ENCODE data around the gene TTC28.
A peak's percentile ranks its signal among the peaks of the same experiment; 100 is the strongest.

TTC28 gene

DNA sequence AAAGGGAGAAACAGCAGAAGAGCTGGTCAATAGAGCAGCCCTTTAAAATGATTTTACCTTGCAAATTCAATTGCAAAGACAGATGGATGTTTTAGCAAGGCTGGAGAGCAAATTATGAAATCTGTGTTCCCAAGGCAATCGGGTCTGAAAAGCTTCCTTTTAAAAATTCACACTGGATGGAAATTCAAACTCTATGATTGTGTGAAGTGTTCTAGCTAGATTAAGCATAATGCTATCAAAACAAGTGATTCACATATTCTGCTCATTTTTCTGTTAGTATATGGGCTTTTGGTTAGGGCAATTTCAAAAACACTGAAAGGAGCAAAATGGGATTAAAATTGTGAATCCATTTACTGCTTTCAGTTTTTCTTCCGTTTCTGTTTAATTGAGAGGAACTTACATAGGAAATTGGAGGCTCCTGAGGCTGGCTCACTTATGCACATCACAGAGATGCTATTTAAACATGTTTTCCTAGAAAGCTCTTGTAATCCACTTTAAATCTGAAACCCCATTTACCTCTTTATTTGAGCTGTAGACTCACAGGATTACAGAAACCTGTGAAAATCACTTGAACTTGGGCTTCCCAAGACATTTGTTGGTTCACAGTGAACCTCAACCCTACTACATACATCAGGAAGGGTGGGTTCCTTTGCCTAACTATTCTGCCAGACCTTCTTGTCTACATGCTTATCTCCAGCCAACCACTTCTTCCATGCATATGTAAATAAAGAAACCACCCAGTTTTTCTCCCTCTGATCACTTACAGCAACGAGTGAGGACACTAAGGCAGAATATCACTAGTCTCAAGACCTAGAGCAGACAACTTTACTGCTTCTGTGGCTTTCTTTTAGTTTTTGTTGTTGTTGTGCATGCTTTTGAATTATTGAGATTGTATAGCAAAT is 558.7 kb downstream of the TTC28 start:
- no peak for TF ChIP-seq CTCF (IDR thresholded peaks at IDR 0.05; ENCODE audit: extremely low read depth, missing control alignments)
- DNase-seq (ENCODE audit: low spot score), result no peak

- no peak for TF ChIP-seq CTCF (IDR thresholded peaks at IDR 0.05; ENCODE audit: extremely low read depth, missing control alignments)
- no peak for DNase-seq (ENCODE audit: low spot score)
Observed at GRCh38 chr22:28118957-28119631, 560.5 kb downstream of the TTC28 start.

DNA sequence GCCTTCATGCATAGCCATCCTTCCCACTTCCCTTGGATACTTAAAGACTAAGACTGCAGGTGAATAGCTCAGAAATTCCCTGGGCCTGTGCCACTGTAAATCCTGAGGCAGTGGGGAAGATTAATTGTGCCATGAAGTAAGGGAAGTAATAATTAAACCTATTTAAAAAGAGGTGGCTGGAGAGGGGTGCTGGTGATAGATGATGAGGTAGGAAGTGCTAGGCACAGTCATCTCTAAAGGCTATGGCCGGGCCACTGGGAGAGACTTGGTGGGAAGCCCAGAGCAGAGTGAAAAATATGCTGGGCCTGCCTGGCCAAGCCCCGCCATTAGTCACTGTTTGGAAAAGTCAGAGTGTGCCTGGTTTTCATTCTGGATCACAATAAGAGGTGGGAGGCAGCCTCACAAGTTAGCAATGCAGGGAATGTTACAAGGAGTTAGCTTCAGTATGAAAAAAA is 563.4 kb downstream of the TTC28 start:
- DNase-seq (ENCODE audit: low spot score), result no peak
- no peak for TF ChIP-seq CTCF (IDR thresholded peaks at IDR 0.05; ENCODE audit: extremely low read depth, missing control alignments)

DNA sequence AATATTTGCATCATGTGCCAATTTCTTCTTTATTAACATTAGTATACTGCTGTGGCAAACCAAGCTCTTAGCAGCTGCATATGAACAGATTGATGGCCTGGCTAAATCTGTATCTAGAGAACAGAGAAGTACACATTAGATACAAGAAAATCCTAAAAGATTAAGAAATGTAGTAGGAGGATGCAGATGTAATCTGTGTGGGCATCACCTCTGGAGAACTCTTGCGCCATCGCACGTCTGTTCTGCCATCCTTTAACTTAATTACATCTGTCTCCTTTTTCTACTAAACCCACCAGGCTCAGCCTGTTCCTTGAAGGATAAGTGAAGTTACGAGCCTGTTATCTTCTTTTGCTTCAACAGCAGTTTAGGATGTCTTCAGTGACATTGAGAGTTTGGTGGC is 564.2 kb downstream of the TTC28 start:
- DNase-seq (ENCODE audit: low spot score), result no peak
- TF ChIP-seq CTCF (IDR thresholded peaks at IDR 0.05; ENCODE audit: extremely low read depth, missing control alignments), result no peak

GRCh38 chr22:28112548-28113043 is 567.0 kb downstream of the TTC28 start:
- TF ChIP-seq CTCF (IDR thresholded peaks at IDR 0.05; ENCODE audit: extremely low read depth, missing control alignments), result peak; percentile 7
- DNase-seq (ENCODE audit: low spot score), result no peak

DNA sequence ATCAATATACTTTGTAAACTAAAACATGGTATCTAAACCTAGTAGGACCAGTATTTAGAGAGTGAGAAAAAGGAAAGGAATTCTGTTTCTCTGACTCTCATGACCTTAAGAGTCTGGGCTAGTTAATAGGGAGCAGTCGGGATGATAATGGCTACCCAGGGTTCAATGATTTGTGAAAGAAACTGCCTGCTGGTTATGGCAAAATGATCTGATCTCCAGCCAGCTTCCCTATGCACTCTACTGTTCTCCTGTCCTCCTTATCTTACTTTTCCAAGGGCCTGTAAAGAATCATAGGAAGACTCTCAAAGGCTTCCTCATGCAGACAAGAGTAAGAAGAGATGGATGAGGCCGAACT is 567.5 kb downstream of the TTC28 start:
- TF ChIP-seq CTCF (IDR thresholded peaks at IDR 0.05; ENCODE audit: extremely low read depth, missing control alignments), result no peak
- DNase-seq (ENCODE audit: low spot score), result no peak

All from GM20000 (cell line).